Measurements from ENCODE around the gene RADIL.

RADIL gene

DNA sequence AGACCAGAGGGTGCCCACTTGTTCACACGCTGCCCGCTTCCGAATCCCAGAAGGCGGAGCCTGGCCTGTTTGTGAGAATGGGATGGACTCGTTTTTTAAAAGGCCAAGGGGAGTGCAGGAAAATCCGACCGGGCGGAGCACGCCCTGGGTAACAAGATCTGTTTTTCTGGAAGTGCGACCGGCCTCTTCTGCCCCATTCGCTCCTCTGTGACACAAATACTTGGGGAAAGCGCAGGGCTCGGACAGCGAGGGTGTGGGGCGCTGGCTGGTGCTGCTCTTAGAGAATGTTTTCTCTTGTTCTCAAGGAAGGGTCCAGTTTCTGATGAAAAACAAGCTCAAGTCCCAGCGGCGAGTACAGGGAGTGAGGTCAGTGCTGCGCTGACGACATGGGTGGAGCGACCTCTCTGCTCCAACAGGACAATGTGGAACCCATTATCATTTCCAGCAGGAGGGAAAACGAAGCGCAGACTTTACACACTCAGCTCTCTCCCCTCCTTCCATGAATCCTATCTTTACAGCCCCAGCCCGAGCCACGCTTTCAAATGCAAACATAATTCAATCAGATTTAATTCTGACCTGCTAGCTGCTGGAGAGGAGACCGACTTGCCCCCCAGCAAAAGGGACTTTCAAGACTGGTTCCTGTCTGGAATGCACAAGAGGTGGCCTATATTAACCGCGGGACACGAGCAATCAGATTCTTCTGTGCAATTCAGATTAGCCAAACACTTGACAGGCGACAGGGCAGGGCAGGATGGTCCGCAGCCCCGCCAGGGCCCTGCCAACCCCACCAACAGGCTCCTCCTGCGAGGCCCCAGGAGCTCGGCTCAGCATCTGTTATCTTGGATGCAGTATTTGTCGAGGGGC lies 1.1 kb downstream of the RADIL start:
- CTCF ChIA-PET = interaction anchor here (0.7 to 2.6 kb wide), 10 partner anchors 8 to 292 kb away, joined by 3 to 34 read pairs (median 6); partner anchors contain the start of gene AP5Z1
- no peak overlapping the region for H3K27ac ChIP-seq (ENCODE audit: extremely low read depth, low read depth, low read length)
- POLR2A ChIA-PET = no interaction called here
- TF ChIP-seq ZNF629 (tag by site-specific recombination; IDR thresholded peaks at IDR 0.05) (0 out of 2 replicates have a peak, but pooled peaks have one; percentile 10), ZNF335 (tag by site-specific recombination; conservative IDR thresholded peaks at IDR 0.05) (peak; percentile 64), TRIM28 (IDR thresholded peaks at IDR 0.05; ENCODE audit: borderline replicate concordance, low read length) (peak; percentile 23; the same call in 1 of the 2 replicates), ZNF48 (tag by site-specific recombination; IDR thresholded peaks at IDR 0.05) (no peak), ZBTB20 (tag by site-specific recombination; IDR thresholded peaks at IDR 0.05) (peak; percentile 54; the same call in 1 of the 2 replicates)
- no peaks in the 10 kb centered on the region for H3K4me1 ChIP-seq (ENCODE audit: control insufficient read depth, insufficient read depth, low read length)
- peak overlapping the region; percentile 63 for H3K4me3 ChIP-seq (ENCODE audit: low read depth, low read length)
- H3K9me3 ChIP-seq (ENCODE audit: control insufficient read depth, insufficient read depth, low read depth, low read length) = no peaks in the 10 kb centered on the region
- peaks cover 0 to under 1% of the 10 kb centered on the region in 2 experiments; a peak in 2 of 3 replicates for H3K36me3 ChIP-seq (ENCODE audit: control insufficient read depth in 2 of 2, insufficient read depth in 1 of 2, low read length in 2 of 2)

DNA sequence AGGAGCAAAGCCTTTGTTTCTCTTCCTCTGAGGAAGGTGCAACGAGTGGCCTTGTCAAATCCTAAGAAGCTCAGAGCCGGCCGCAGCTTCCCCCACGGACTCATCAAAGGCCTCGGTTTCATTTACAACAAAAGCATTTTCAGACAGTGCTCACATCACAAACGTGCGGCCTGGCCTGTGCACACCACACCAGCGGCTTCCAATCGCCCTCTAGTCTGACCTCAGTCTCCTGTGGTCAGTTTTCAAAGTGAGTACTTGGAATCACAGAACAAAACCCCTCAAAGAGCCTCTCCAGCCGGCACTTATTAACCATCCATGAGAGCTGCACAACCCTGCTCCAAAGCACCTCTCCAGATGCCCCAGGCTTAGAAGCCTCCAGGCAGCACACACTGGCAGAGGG lies 3.3 kb downstream of the RADIL start:
- no peaks in the 10 kb centered on the region for H3K9me3 ChIP-seq (ENCODE audit: control insufficient read depth, insufficient read depth, low read depth, low read length)
- no peak overlapping the region for H3K4me3 ChIP-seq (ENCODE audit: low read depth, low read length)
- peaks cover 0 to 10% of the 10 kb centered on the region in 2 experiments; a peak in 2 of 3 replicates for H3K36me3 ChIP-seq (ENCODE audit: control insufficient read depth in 2 of 2, insufficient read depth in 1 of 2, low read length in 2 of 2)
- H3K27ac ChIP-seq (ENCODE audit: extremely low read depth, low read depth, low read length) = no peak overlapping the region
- no peaks in the 10 kb centered on the region for H3K4me1 ChIP-seq (ENCODE audit: control insufficient read depth, insufficient read depth, low read length)
- CTCF ChIA-PET = interaction anchor here (0.5 kb wide), 1 partner anchor 184 kb away, joined by 3 read pairs; no protein-coding TSS in a partner anchor
- POLR2A ChIA-PET = no interaction called here
- no peak for TF ChIP-seq ZBTB8A (tag by site-specific recombination; IDR thresholded peaks at IDR 0.05)
- no peak for TF ChIP-seq RBAK (tag by site-specific recombination; IDR thresholded peaks at IDR 0.05)
- no peak for TF ChIP-seq ZNF610 (tag by site-specific recombination; IDR thresholded peaks at IDR 0.05; ENCODE audit: borderline replicate concordance)
- no peak for TF ChIP-seq TRIM28 (IDR thresholded peaks at IDR 0.05; ENCODE audit: borderline replicate concordance, low read length)
- TF ChIP-seq ZNF600 (tag by site-specific recombination; IDR thresholded peaks at IDR 0.05) = no peak
- no peak for TF ChIP-seq ZNF292 (tag by site-specific recombination; IDR thresholded peaks at IDR 0.05; ENCODE audit: borderline replicate concordance, low read depth)
- no peak for TF ChIP-seq KLF7 (tag by site-specific recombination; IDR thresholded peaks at IDR 0.05; ENCODE audit: borderline replicate concordance)
- TF ChIP-seq, protein P1, sequence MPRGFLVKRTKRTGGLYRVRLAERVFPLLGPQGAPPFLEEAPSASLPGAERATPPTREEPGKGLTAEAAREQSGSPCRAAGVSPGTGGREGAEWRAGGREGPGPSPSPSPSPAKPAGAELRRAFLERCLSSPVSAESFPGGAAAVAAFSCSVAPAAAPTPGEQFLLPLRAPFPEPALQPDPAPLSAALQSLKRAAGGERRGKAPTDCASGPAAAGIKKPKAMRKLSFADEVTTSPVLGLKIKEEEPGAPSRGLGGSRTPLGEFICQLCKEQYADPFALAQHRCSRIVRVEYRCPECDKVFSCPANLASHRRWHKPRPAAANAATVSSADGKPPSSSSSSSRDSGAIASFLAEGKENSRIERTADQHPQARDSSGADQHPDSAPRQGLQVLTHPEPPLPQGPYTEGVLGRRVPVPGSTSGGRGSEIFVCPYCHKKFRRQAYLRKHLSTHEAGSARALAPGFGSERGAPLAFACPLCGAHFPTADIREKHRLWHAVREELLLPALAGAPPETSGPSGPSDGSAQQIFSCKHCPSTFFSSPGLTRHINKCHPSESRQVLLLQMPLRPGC (tag by site-specific recombination; IDR thresholded peaks at IDR 0.05) = no peak
- TF ChIP-seq ZNF19 (tag by site-specific recombination; IDR thresholded peaks at IDR 0.05; ENCODE audit: low read depth) = no peak
- TF ChIP-seq, protein P2, sequence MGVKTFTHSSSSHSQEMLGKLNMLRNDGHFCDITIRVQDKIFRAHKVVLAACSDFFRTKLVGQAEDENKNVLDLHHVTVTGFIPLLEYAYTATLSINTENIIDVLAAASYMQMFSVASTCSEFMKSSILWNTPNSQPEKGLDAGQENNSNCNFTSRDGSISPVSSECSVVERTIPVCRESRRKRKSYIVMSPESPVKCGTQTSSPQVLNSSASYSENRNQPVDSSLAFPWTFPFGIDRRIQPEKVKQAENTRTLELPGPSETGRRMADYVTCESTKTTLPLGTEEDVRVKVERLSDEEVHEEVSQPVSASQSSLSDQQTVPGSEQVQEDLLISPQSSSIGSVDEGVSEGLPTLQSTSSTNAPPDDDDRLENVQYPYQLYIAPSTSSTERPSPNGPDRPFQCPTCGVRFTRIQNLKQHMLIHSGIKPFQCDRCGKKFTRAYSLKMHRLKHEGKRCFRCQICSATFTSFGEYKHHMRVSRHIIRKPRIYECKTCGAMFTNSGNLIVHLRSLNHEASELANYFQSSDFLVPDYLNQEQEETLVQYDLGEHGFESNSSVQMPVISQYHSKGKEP (tag by site-specific recombination; IDR thresholded peaks at IDR 0.05) = no peak

DNA sequence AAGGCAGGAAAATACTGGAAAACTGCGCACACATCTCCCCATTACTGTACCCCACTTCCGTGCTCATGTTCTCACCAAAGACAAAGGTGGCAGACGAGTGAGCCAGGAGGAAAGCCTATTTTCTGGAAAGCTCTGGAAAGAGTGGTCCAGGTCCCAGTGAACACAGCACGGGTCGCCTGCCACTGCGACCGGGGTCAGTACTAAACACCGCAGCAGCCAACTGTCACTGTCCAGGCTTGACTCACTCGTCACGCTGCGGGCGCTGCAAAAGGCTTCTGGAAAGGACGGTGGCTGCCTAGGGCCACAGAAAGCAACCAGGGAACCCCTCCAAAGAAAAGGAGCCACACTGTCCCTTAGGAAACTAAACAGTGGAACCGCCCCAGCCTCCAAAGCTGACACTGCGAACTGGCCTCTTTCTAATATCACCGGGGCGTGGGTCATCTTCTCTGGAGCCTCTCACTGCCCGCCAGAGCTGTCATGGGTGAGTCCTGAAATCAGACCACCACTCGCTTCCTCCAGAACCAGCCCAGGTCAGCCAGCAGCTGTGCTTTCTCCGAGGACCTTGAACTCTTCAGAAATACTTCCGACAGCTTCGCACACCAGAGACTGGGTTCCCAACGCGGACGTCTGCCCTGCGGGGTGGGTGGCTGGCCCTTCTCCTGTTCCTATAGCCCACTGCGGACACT lies 4.0 kb downstream of the RADIL start:
- no peak overlapping the region for H3K27ac ChIP-seq (ENCODE audit: extremely low read depth, low read depth, low read length)
- no peaks in the 10 kb centered on the region for H3K9me3 ChIP-seq (ENCODE audit: control insufficient read depth, insufficient read depth, low read depth, low read length)
- H3K36me3 ChIP-seq (ENCODE audit: control insufficient read depth in 2 of 2, insufficient read depth in 1 of 2, low read length in 2 of 2) = peaks cover 0 to 10% of the 10 kb centered on the region in 2 experiments; a peak in 2 of 3 replicates
- ChIA-PET CTCF (interaction anchor here (0.6 kb wide), 1 partner anchor 615 kb away, joined by 5 read pairs; no protein-coding TSS in a partner anchor), POLR2A (no interaction called here)
- no peak overlapping the region for H3K4me3 ChIP-seq (ENCODE audit: low read depth, low read length)
- H3K4me1 ChIP-seq (ENCODE audit: control insufficient read depth, insufficient read depth, low read length) = no peaks in the 10 kb centered on the region
- TF ChIP-seq ZNF560 (tag by site-specific recombination; IDR thresholded peaks at IDR 0.05; ENCODE audit: borderline replicate concordance) (no peak), ZNF677 (tag by site-specific recombination; IDR thresholded peaks at IDR 0.05) (no peak), ZNF184 (tag by site-specific recombination; IDR thresholded peaks at IDR 0.05) (no peak), ZFP41 (tag by site-specific recombination; IDR thresholded peaks at IDR 0.05; ENCODE audit: borderline replicate concordance) (no peak), ZNF473 (tag by site-specific recombination; IDR thresholded peaks at IDR 0.05) (no peak), OVOL3 (tag by site-specific recombination; IDR thresholded peaks at IDR 0.05) (no peak), ZNF530 (tag by site-specific recombination; IDR thresholded peaks at IDR 0.05; ENCODE audit: low read depth) (no peak), ZNF776 (tag by site-specific recombination; IDR thresholded peaks at IDR 0.05; ENCODE audit: borderline replicate concordance) (no peak)
- TF ChIP-seq, protein P3, sequence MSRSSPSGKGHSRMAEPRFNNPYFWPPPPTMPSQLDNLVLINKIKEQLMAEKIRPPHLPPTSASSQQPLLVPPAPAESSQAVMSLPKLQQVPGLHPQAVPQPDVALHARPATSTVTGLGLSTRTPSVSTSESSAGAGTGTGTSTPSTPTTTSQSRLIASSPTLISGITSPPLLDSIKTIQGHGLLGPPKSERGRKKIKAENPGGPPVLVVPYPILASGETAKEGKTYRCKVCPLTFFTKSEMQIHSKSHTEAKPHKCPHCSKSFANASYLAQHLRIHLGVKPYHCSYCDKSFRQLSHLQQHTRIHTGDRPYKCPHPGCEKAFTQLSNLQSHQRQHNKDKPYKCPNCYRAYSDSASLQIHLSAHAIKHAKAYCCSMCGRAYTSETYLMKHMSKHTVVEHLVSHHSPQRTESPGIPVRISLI (tag by site-specific recombination; IDR thresholded peaks at IDR 0.05) = no peak
- TF ChIP-seq, protein P4, sequence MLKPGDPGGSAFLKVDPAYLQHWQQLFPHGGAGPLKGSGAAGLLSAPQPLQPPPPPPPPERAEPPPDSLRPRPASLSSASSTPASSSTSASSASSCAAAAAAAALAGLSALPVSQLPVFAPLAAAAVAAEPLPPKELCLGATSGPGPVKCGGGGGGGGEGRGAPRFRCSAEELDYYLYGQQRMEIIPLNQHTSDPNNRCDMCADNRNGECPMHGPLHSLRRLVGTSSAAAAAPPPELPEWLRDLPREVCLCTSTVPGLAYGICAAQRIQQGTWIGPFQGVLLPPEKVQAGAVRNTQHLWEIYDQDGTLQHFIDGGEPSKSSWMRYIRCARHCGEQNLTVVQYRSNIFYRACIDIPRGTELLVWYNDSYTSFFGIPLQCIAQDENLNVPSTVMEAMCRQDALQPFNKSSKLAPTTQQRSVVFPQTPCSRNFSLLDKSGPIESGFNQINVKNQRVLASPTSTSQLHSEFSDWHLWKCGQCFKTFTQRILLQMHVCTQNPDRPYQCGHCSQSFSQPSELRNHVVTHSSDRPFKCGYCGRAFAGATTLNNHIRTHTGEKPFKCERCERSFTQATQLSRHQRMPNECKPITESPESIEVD (tag by site-specific recombination; IDR thresholded peaks at IDR 0.05) = no peak
